ENCODE results near the gene TMEM150B.

The TMEM150B gene

GRCh38 chr19:55279770-55280643, 45.1 kb downstream of the TMEM150B start, which contains the start of gene HSPBP1:
Gene HSPBP1, minus strand, starts transcription at chr19:55280110. Its CDS starts 502 bp downstream, at chr19:55279608.
- peak; percentile 84 to 86 for DNase-seq (ENCODE audit: low read depth in 2 of 2, low spot score in 1 of 2)

- no peak for DNase-seq (ENCODE audit: low read depth in 2 of 2, low spot score in 1 of 2)
These were observed 45.8 kb downstream of the TMEM150B start for GRCh38 chr19:55279340-55279739.

GRCh38 chr19:55278391-55279135, 46.6 kb downstream of the TMEM150B start:
- no peak for DNase-seq (ENCODE audit: low read depth in 2 of 2, low spot score in 1 of 2)

- DNase-seq (ENCODE audit: low read depth in 2 of 2, low spot score in 1 of 2): no peak
These were observed 47.6 kb downstream of the TMEM150B start for GRCh38 chr19:55277494-55277893.

GRCh38 chr19:55276720-55277430, 48.3 kb downstream of the TMEM150B start:
- no peak for DNase-seq (ENCODE audit: low read depth in 2 of 2, low spot score in 1 of 2)

- no peak for DNase-seq (ENCODE audit: low read depth in 2 of 2, low spot score in 1 of 2)
These were observed 49.1 kb downstream of the TMEM150B start for GRCh38 chr19:55275851-55276719.

GRCh38 chr19:55273978-55274707, 51.0 kb downstream of the TMEM150B start:
- DNase-seq (ENCODE audit: low read depth in 2 of 2, low spot score in 1 of 2): no peak

- no peak for DNase-seq (ENCODE audit: low read depth in 2 of 2, low spot score in 1 of 2)
These were observed 53.0 kb downstream of the TMEM150B start for GRCh38 chr19:55272142-55272541.

- DNase-seq (ENCODE audit: low read depth in 2 of 2, low spot score in 1 of 2): no peak
These were observed 54.8 kb downstream of the TMEM150B start for GRCh38 chr19:55270172-55270942.

- no peak for DNase-seq (ENCODE audit: low read depth in 2 of 2, low spot score in 1 of 2)
These were observed 55.8 kb downstream of the TMEM150B start for GRCh38 chr19:55269299-55269698.

GRCh38 chr19:55266840-55267239, 58.3 kb downstream of the TMEM150B start:
- DNase-seq (ENCODE audit: low read depth in 2 of 2, low spot score in 1 of 2): no peak

GRCh38 chr19:55266404-55266803, 58.7 kb downstream of the TMEM150B start:
- no peak for DNase-seq (ENCODE audit: low read depth in 2 of 2, low spot score in 1 of 2)

GRCh38 chr19:55265723-55266386, 59.3 kb downstream of the TMEM150B start:
- no peak for DNase-seq (ENCODE audit: low read depth in 2 of 2, low spot score in 1 of 2)

GRCh38 chr19:55265173-55265572, 60.0 kb downstream of the TMEM150B start:
- no peak for DNase-seq (ENCODE audit: low read depth in 2 of 2, low spot score in 1 of 2)

- no peak for DNase-seq (ENCODE audit: low read depth in 2 of 2, low spot score in 1 of 2)
These were observed 60.6 kb downstream of the TMEM150B start for GRCh38 chr19:55264531-55264930.
